22Rv1 (cell line): ENCODE data around the gene MZT2B.
"Not testable (repeated sequence)": the region's sequence is repeated elsewhere in the genome, so short reads cannot be mapped to it uniquely, and the experiment has no call there.

Source experiments
- H3K27ac ChIP-seq: fragments of 450-650 bp; 2 replicates; pipeline ENCODE4 v1.5.1; 2017
- ZFX ChIP-seq: fragments of 450-650 bp; IDR thresholded peaks from 2 replicates; pipeline ENCODE4 v1.6.1; 2017; ENCODE audit warnings: antibody characterized with exemption, borderline replicate concordance
- TF ChIP-seq, protein P1 (sequence below): fragments of 450-650 bp; IDR thresholded peaks from 2 replicates; pipeline ENCODE4 v1.5.1; 2017; ENCODE audit warnings: mild to moderate bottlenecking

The MZT2B gene

DNA sequence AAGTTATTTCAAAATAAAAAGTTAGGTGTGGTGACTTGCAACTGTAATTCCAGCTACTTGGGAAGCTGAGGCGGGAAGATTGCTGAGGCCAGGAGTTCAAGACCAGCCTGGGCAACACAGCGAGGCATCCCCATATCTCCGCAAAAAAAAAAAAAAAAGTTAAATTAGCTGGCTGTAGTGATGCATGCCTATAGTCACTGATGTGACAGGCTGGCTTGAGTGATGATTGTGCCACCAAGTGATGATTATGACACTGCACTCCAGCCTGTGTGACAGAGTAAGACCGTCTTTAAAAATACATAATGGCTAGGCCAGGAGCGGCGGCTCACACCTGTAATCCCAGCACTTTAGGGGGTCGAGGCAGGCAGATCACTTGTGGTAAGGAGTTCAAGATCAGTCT is 12.2 kb upstream of the MZT2B start:
- no peak overlapping the region for H3K27ac ChIP-seq
- TF ChIP-seq, protein P1, sequence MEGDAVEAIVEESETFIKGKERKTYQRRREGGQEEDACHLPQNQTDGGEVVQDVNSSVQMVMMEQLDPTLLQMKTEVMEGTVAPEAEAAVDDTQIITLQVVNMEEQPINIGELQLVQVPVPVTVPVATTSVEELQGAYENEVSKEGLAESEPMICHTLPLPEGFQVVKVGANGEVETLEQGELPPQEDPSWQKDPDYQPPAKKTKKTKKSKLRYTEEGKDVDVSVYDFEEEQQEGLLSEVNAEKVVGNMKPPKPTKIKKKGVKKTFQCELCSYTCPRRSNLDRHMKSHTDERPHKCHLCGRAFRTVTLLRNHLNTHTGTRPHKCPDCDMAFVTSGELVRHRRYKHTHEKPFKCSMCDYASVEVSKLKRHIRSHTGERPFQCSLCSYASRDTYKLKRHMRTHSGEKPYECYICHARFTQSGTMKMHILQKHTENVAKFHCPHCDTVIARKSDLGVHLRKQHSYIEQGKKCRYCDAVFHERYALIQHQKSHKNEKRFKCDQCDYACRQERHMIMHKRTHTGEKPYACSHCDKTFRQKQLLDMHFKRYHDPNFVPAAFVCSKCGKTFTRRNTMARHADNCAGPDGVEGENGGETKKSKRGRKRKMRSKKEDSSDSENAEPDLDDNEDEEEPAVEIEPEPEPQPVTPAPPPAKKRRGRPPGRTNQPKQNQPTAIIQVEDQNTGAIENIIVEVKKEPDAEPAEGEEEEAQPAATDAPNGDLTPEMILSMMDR, result no peak
- TF ChIP-seq ZFX, result no peak

DNA sequence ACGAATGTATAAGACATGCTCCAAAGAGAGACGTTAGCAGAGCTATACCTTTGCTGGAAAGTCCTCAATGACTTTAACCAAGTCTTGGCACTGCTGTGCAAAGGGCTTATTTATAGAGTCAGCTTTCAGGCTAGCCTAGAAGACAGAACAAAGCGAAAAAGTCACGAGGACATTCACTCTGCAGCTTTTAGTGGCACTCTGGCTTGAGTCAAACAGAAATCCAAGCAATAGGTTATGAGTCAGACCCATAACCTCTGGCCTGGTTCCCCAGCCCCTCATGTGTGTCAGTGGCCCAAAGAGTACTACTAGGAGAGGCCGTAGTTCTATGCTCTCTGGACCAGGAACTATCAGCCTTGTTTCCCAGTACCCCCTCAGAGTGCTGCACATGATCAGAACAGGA is 7.2 kb upstream of the MZT2B start:
- H3K27ac ChIP-seq, result not testable (repeated sequence)

DNA sequence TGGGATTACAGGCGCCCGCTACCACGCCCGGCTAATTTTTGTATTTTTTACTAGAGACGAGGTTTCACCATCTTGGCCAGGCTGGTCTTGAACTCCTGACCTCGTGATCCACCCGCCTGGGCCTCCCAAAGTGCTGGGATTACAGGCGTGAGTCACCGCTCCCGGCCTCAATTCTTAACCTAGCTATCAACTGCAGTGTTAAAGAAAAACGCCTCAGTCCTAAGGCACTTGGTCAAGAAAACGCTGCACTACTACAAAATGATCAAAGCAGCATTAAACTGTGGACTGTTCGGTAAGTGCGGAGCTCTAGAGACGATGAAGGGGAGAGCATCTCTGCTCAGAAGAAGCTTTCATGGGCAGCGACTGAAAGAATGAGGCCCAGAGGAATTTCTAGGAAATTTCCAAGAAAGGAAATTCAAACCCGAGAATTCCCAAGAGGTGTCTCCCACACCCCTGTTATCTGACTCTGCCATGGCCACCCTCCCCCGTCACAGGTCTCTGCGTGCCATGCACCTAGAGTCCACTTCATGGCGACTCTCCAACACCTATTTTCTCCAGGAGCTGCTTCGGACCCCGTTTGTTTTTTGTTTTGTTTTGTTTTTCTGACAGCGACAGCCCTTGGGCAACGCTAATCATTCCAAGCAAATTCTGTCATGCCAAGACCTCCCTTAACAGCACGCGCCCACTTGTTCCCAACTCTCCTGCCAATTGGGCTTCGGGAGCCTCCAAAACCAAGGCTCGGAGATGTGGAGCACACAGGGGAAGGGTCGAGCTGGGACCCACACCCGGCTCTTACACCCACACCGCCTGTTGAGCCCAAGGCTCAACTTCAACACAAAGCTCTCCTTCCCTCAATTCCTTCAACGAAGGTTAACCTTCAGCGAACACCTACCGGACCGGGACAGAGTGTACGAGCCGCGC is 1.4 kb upstream of the MZT2B start:
- peak overlapping the region; percentile 69 for H3K27ac ChIP-seq

DNA sequence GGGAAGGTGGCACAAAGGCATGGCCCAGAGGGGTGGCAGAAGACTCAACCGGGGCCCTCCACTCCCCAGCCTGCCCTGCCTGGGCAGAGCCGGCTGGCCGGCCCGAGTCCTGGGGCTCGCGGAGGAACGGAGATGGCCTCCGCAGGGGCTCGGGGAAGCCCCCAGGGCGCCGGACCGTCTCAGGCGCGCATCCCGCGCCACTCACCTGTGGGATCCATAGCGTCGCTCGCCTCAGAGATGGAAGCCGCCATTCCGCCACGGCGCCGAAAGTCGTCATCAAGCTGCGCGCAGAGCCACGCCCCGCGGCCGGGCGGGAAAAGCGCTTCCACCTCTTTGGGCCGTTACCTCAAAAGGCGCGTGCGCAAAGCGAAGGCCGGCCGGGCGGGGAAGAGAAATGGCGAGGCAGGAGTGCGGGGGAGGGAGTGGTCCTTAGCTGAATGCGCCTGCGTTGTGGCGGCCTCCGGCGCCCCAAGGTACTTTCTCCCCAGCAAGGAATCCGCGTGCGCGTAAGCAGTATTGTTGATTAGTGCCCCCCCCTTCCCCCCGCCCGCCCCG is 660 bp upstream of the MZT2B start, which contains the start of gene SMPD4:
SMPD4 (minus strand) TSS at position 278 of the 555 bp plus-strand sequence. CDS start 5,010 bp downstream, outside the sequence.
- TF ChIP-seq, protein P1, result no peak
- no peak for TF ChIP-seq ZFX
- H3K27ac ChIP-seq, result peak within 1 kb of the TSS; percentile 69

DNA sequence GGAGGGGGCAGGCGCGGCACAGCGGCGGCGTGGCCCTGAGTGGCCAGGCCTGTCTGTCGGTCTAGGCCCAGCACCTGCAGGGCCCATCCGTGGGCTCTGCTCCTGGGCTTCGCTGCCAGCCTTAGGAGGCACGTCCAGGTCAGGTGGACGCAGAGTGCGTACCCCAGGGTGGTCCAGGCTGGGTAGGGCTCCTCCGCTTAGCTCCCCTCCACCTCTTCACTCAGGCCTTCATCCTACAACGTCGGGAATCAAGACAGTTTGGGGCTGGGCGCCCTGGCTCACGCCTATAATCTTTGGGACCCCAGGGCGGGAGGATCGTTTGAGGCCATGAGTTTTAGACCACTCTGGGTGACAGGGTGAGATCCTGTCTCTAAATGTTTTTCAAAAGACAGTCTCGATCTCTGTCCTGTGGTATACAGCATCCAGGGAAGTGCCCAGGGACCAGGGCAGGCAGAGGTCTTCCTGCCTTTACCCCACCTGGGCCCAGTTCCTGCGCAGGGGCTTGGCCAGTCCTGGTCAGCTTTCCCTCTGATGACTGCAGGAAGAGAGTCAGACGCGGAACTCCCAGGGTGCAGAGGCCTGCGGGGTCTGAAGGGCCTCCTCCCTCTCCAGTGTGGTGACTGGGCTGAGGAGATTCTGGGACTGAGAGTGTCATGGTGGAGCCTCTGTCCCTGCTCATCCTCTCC is 907 bp downstream of the MZT2B start:
- H3K27ac ChIP-seq, result peak overlapping the region; percentile 69

DNA sequence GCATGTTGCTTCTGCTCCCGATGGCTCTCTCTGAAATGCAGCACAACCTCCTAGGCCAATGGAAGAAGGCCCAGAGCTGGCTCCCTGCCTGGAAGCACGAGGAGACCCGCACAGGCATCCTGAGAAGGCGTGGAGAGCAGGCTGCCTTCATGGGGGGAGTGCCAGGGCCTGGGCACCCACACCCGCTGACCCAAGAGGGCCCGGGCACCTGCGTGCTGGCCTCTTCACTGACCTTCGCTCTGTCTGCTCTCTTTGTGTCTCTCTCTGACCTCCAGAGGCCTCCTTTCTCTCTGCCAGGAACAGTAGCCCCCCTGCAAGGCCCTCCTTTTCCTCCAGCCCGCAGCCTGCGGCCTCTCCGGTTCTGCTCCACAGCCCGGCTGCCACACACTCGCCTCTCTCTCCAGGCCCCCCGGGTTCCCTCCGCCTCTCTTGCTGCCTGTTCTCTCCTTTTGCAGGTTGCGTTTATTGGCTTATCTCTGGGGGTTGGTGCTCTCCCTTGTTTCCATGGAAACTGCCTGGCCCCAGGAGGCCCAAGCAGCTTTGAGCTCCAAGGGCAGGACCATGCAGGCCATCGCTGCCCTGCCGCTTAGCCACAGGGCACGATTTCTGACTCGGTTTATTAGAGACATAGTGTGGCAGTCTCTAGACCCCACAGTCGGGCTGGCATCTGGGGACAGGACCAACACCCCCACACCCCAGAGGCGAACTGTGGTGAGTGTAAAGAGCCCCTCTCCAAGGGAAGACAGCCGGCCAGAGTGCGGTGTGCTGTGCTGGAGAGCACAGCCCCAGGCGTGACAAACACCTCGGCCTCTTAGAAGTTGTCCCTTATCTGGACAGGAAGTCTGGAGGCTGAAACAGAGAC is 1.7 kb downstream of the MZT2B start:
- TF ChIP-seq ZFX, result no peak
- TF ChIP-seq, protein P1, result no peak
- H3K27ac ChIP-seq, result peak overlapping the region; percentile 69; the same call in 1 of the 2 replicates

DNA sequence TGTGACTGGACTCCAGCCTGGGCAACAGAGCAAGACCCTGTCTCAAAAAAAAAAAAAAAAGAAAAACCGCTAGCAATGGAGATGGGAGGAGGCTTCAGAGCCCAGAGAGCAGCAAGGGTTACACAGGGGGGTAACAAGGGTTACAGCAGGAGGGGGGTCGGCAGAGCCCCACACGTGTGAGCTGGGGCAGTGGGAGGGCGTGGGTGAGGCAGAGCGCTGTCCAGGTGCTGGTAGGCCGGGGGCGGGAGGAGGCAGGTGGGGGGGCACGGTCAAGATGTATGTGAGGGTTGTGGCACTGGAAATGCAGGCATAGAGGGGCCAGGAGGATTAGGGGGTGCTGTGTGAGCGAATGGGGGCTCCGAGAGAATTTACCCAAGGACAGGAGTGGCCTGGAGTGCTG is 3.4 kb downstream of the MZT2B start:
- no peak for TF ChIP-seq ZFX
- TF ChIP-seq, protein P1, result no peak

DNA sequence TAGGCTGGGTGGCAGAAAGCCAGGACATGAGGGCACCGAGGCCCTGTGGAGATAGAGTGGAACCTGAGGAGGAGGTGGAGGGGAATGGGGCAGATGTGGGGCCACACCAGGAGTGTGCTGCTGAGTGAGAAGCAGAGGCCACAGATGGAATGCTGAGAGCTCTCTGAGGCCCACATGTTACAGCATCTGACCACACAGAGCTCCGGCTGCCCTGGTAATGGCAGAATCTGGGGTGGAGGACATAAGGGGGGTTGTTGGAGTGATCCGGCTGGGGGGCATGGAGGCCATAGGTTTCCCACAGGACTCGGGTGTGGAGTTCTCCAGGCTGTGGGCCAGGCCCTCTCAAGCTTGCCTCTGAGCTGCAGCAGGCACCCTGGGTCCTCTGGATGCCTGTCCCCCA is 3.8 kb downstream of the MZT2B start:
- TF ChIP-seq ZFX, result no peak
- TF ChIP-seq, protein P1, result no peak
- H3K27ac ChIP-seq, result no peak overlapping the region

More for the DNA sequence above, 3.4 kb downstream of the MZT2B start:
- no peak overlapping the region for H3K27ac ChIP-seq
